H9 (cell line): ENCODE data around the gene TRPM5. TPM values are rescaled to one million over a fixed set of nuclear protein-coding genes. Genes with fewer than 3 reads are reported as not detected.

Source experiments
- DNase-seq: peaks from one replicate; pipeline ENCODE4 v3.0.0-alpha.2; 2017
- H2AFZ ChIP-seq: one replicate; pipeline ENCODE4 v1.6.1; 2013; ENCODE audit warnings: mild to moderate bottlenecking, low read length, control low read depth, moderate library complexity
- H2AK5ac ChIP-seq: 2 replicates; pipeline ENCODE4 v1.6.1; 2013; ENCODE audit warnings: low read length, control low read depth, mixed read lengths; ENCODE audit not compliant: insufficient read length
- H2BK120ac ChIP-seq: one replicate; pipeline ENCODE4 v1.6.1; 2013; ENCODE audit warnings: low read depth, mild to moderate bottlenecking, low read length, control low read depth, inconsistent platforms; ENCODE audit not compliant: poor library complexity, severe bottlenecking
- H2BK12ac ChIP-seq: 2 replicates; pipeline ENCODE4 v1.6.1; 2013; ENCODE audit warnings: low read length, control low read depth, mixed read lengths, low read depth; ENCODE audit not compliant: insufficient read length
- H2BK15ac ChIP-seq: 2 replicates; pipeline ENCODE4 v1.6.1; 2013; ENCODE audit warnings: low read depth, low read length, control low read depth
- H2BK20ac ChIP-seq: one replicate; pipeline ENCODE4 v1.6.1; 2013; ENCODE audit warnings: low read depth, mild to moderate bottlenecking, low read length, control low read depth, inconsistent platforms; ENCODE audit not compliant: poor library complexity, severe bottlenecking
- H2BK5ac ChIP-seq: 2 replicates; pipeline ENCODE4 v1.6.1; 2013; ENCODE audit warnings: low read length, control low read depth, mixed read lengths; ENCODE audit not compliant: insufficient read length
- H3K14ac ChIP-seq: 2 replicates; pipeline ENCODE4 v1.6.1; 2013; ENCODE audit warnings: low read length, control low read depth; ENCODE audit not compliant: insufficient read depth
- H3K18ac ChIP-seq: 2 replicates; pipeline ENCODE4 v1.6.1; 2013; ENCODE audit warnings: low read depth, mild to moderate bottlenecking, mixed read lengths, low read length, control low read depth; ENCODE audit not compliant: insufficient read length
- H3K23ac ChIP-seq: 2 replicates; pipeline ENCODE4 v1.6.1; 2013; ENCODE audit warnings: low read length, control low read depth, mixed read lengths, low read depth; ENCODE audit not compliant: insufficient read length
- H3K23me2 ChIP-seq: 2 replicates; pipeline ENCODE4 v1.6.1; 2013; ENCODE audit warnings: low read depth, mild to moderate bottlenecking, mixed read lengths, low read length, control low read depth; ENCODE audit not compliant: insufficient read length, poor library complexity, severe bottlenecking
- H3K27ac ChIP-seq: 2 replicates; pipeline ENCODE4 v1.5.1; 2013; ENCODE audit warnings: low read length, control low read depth, mixed read lengths, low read depth; ENCODE audit not compliant: insufficient read length
- H3K27me3 ChIP-seq: 2 replicates; pipeline ENCODE4 v1.6.1; 2013; ENCODE audit warnings: low read length, control low read depth, inconsistent platforms; ENCODE audit not compliant: insufficient read depth
- H3K4ac ChIP-seq: 2 replicates; pipeline ENCODE4 v1.6.1; 2013; ENCODE audit warnings: low read depth, mild to moderate bottlenecking, control low read depth, inconsistent platforms, low read length, moderate library complexity
- H3K4me1 ChIP-seq: 2 replicates; pipeline ENCODE4 v1.6.1; 2013; ENCODE audit warnings: low read length, control low read depth, inconsistent platforms; ENCODE audit not compliant: insufficient read depth
- H3K4me2 ChIP-seq: 2 replicates; pipeline ENCODE4 v1.6.1; 2013; ENCODE audit warnings: low read length, control low read depth, mixed read lengths; ENCODE audit not compliant: insufficient read length, insufficient read depth
- H3K56ac ChIP-seq: 2 replicates; pipeline ENCODE4 v1.6.1; 2013; ENCODE audit warnings: low read depth, mild to moderate bottlenecking, mixed read lengths, low read length, control low read depth; ENCODE audit not compliant: insufficient read length
- H3K79me1 ChIP-seq: 2 replicates; pipeline ENCODE4 v1.6.1; 2013; ENCODE audit warnings: low read depth, mild to moderate bottlenecking, moderate library complexity, low read length, control low read depth, inconsistent platforms; ENCODE audit not compliant: insufficient read depth, poor library complexity, severe bottlenecking
- H3K79me2 ChIP-seq: 2 replicates; pipeline ENCODE4 v1.6.1; 2013; ENCODE audit warnings: low read length, control low read depth, inconsistent platforms; ENCODE audit not compliant: insufficient read depth
- H3K9ac ChIP-seq: 2 replicates; pipeline ENCODE4 v1.6.1; 2013; ENCODE audit warnings: low read length, control low read depth, mixed read lengths; ENCODE audit not compliant: insufficient read length; ENCODE audit errors: extremely low read depth
- H3K9me3 ChIP-seq: one replicate; pipeline ENCODE4 v1.6.1; 2013; ENCODE audit warnings: low read depth, low read length, inconsistent platforms; ENCODE audit not compliant: control insufficient read depth
- H3T11ph ChIP-seq: one replicate; pipeline ENCODE4 v1.6.1; 2013; ENCODE audit warnings: mild to moderate bottlenecking, low read length, control low read depth, inconsistent platforms
- H4K20me1 ChIP-seq: one replicate; pipeline ENCODE4 v1.6.1; 2013; ENCODE audit not compliant: control insufficient read depth, insufficient read length, insufficient read depth
- H4K5ac ChIP-seq: 2 replicates; pipeline ENCODE4 v1.6.1; 2013; ENCODE audit warnings: low read depth, mild to moderate bottlenecking, mixed read lengths, low read length, control low read depth; ENCODE audit not compliant: insufficient read length
- H4K8ac ChIP-seq: replicated peaks from 2 replicates; pipeline ENCODE4 v1.6.1; 2013; ENCODE audit warnings: low read length, control low read depth, mixed read lengths, low read depth; ENCODE audit not compliant: insufficient read length
- H4K91ac ChIP-seq: 2 replicates; pipeline ENCODE4 v1.6.1; 2013; ENCODE audit warnings: low read depth, mild to moderate bottlenecking, moderate library complexity, mixed read lengths, low read length, control low read depth; ENCODE audit not compliant: insufficient read length
- H3K27ac Mint-ChIP-seq, 3 experiments: 2 replicates in 2 of 3; 3 replicates in 1 of 3; pipeline ENCODE4 v1.8.0; 2020 to 2021; ENCODE audit warnings: mixed read lengths in 3 of 3, mild to moderate bottlenecking in 1 of 3, moderate library complexity in 1 of 3
- H3K27me3 Mint-ChIP-seq: 2 replicates; pipeline ENCODE4 v1.8.0; 2021; ENCODE audit warnings: low read depth, mild to moderate bottlenecking, moderate library complexity, mixed read lengths
- H3K36me3 Mint-ChIP-seq, 3 experiments: 2 replicates in 2 of 3; 3 replicates in 1 of 3; pipeline ENCODE4 v1.8.0; 2020 to 2021; ENCODE audit warnings: low read depth in 3 of 3, mixed read lengths in 3 of 3; ENCODE audit not compliant: insufficient read depth in 1 of 3
- H3K4me1 Mint-ChIP-seq, 2 experiments: 2 replicates each; pipeline ENCODE4 v1.8.0; 2020; ENCODE audit warnings: mixed read lengths in 2 of 2
- H3K4me3 Mint-ChIP-seq, 2 experiments: 2 replicates in 1 of 2; 3 replicates in 1 of 2; pipeline ENCODE4 v1.8.0; 2020 to 2021; ENCODE audit warnings: mild to moderate bottlenecking in 2 of 2, mixed read lengths in 2 of 2, moderate library complexity in 1 of 2
- H3K9me3 Mint-ChIP-seq, 2 experiments: 2 replicates in 1 of 2; 3 replicates in 1 of 2; pipeline ENCODE4 v1.8.0; 2020; ENCODE audit warnings: mild to moderate bottlenecking in 2 of 2, mixed read lengths in 2 of 2, moderate library complexity in 1 of 2
- CTCF ChIP-seq: fragments of 200-600 bp; sonication (generic); conservative IDR thresholded peaks from 3 replicates; pipeline ENCODE4 v1.8.0; 2021; ENCODE audit warnings: antibody characterized with exemption, mild to moderate bottlenecking
- WGBS: extraction: QIAGEN DNeasy Blood & Tissue Kit; methylation state at CpG from one replicate; pipeline ENCODE4 v1.1.7; 2013; ENCODE audit warnings: missing lambda C conversion rate, low lambda C conversion rate, mixed read lengths; ENCODE audit not compliant: insufficient read length; ENCODE audit errors: extremely low coverage; 5-methylcytosine and 5-hydroxymethylcytosine counted together
- total RNA-seq: library from RNA; stranded (reverse); gene quantifications from 2 replicates; pipeline ENCODE4 v1.2.1, GENCODE V29; 2021

Gene TRPM5
- total RNA-seq, 1 experiment from 2014 or later, result 0.09 TPM

- H3K9ac ChIP-seq, result peak overlapping the region; percentile 90
- H3K56ac ChIP-seq, result no peak overlapping the region
- no peaks in the 10 kb centered on the region for H3K9me3 ChIP-seq
- H4K20me1 ChIP-seq, result no peaks in the 10 kb centered on the region
- peaks cover 4 to 39% (median 25%) of the 10 kb centered on the region in 3 experiments; a peak in 6 of 7 replicates for H3K36me3 Mint-ChIP-seq
- peaks cover 13% of the 10 kb centered on the region for H3K23me2 ChIP-seq
- no peak for DNase-seq
- H3K27me3 ChIP-seq, result no peaks in the 10 kb centered on the region
- H4K8ac ChIP-seq, result no peak overlapping the region
- no peak overlapping the region for H2BK20ac ChIP-seq
- H4K91ac ChIP-seq, result no peak overlapping the region
- no peak overlapping the region for H2BK5ac ChIP-seq
- H3K14ac ChIP-seq, result peak overlapping the region; percentile 54
- peak overlapping the region in 2 of 3 experiments; percentile 38 to 57; a peak in 2 of 7 replicates for H3K27ac Mint-ChIP-seq
- no peaks in the 10 kb centered on the region for H3K9me3 Mint-ChIP-seq
- no peak overlapping the region for H3K27ac ChIP-seq
- no peaks in the 10 kb centered on the region for H3K79me1 ChIP-seq
- H3K27me3 Mint-ChIP-seq, result no peaks in the 10 kb centered on the region
- H3T11ph ChIP-seq, result no peak overlapping the region
- peak overlapping the region; percentile 73 for H3K4me2 ChIP-seq
- no CpG with 5 or more reads among the region's 55 CpGs for WGBS
- H2BK120ac ChIP-seq, result no peak overlapping the region
- no peak for TF ChIP-seq CTCF
- H4K5ac ChIP-seq, result no peak overlapping the region
- H3K4me3 Mint-ChIP-seq, result peak overlapping the region; percentile 81 to 88
- H2AK5ac ChIP-seq, result no peak overlapping the region
- peaks cover 3 to 8% of the 10 kb centered on the region in 2 experiments for H3K4me1 Mint-ChIP-seq
- peak overlapping the region; percentile 65 for H3K18ac ChIP-seq
- H3K79me2 ChIP-seq, result no peaks in the 10 kb centered on the region
- H2BK15ac ChIP-seq, result no peak overlapping the region
- H3K4ac ChIP-seq, result no peak overlapping the region
- H3K23ac ChIP-seq, result no peak overlapping the region
- H2AFZ ChIP-seq, result no peak overlapping the region
- H3K4me1 ChIP-seq, result no peaks in the 10 kb centered on the region
- H2BK12ac ChIP-seq, result no peak overlapping the region
Observed at GRCh38 chr11:2400762-2401435, 43.4 kb downstream of the TRPM5 start.
